ENCODE results near the gene RMND5A.

The RMND5A gene

DNA sequence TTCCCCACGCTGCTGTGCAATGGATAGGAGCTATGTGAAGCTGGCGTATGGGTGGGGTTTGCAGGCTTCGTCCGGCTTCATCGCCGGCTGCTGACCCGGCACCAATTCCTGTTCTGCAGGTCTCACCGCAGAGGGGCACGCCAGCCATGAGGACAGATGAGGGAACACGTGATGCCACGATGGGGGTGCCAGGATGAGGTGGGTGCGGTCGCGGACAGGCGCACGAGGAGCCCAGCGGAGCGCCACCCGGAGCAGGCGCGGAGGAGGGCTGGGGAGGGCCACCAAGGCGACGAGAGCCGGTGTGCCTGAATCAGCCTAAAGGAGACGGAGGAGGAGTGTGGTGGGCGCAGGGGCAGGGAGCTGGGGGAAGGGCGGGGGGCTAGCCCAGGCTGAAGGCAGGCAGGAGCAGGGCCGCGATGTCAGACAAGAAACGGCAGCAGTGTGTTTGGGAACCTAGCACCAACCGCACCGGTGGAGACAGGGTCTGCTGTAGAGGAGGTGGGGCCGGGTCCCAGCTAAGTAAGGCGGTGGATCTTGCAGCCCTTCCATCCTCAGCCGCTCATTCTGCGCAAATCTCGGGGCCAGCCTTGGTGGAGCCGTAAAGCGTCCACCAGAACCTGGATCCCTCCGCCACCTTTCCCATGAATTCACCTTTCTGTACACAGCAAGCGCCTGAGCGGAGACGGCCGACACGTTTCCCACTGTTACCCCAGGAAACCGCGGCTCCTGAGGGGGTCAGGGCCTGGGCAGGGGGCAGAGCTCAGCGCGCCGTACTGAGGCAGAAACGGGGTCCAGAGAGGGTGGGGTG lies 87.6 kb downstream of the RMND5A start:
- Histone ChIP-seq H3K27ac (no peak overlapping the region), H3K36me3 (replicated peaks) (no peaks in the 10 kb centered on the region), H3K27me3 (replicated peaks) (peaks cover 17% of the 10 kb centered on the region), H3K4me3 (ENCODE audit: low read depth, low read length) (peak overlapping the region; percentile 53)
- TF ChIP-seq, protein P1, sequence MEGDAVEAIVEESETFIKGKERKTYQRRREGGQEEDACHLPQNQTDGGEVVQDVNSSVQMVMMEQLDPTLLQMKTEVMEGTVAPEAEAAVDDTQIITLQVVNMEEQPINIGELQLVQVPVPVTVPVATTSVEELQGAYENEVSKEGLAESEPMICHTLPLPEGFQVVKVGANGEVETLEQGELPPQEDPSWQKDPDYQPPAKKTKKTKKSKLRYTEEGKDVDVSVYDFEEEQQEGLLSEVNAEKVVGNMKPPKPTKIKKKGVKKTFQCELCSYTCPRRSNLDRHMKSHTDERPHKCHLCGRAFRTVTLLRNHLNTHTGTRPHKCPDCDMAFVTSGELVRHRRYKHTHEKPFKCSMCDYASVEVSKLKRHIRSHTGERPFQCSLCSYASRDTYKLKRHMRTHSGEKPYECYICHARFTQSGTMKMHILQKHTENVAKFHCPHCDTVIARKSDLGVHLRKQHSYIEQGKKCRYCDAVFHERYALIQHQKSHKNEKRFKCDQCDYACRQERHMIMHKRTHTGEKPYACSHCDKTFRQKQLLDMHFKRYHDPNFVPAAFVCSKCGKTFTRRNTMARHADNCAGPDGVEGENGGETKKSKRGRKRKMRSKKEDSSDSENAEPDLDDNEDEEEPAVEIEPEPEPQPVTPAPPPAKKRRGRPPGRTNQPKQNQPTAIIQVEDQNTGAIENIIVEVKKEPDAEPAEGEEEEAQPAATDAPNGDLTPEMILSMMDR (IDR thresholded peaks at IDR 0.05; ENCODE audit: low read depth, low read length, missing control alignments): no peak
- DNase-seq: no peak
- in situ Hi-C loops (cut with HindIII; ENCODE audit: low pct_ligation_motif_present, low sequenced_read_pairs): no loop called here

DNA sequence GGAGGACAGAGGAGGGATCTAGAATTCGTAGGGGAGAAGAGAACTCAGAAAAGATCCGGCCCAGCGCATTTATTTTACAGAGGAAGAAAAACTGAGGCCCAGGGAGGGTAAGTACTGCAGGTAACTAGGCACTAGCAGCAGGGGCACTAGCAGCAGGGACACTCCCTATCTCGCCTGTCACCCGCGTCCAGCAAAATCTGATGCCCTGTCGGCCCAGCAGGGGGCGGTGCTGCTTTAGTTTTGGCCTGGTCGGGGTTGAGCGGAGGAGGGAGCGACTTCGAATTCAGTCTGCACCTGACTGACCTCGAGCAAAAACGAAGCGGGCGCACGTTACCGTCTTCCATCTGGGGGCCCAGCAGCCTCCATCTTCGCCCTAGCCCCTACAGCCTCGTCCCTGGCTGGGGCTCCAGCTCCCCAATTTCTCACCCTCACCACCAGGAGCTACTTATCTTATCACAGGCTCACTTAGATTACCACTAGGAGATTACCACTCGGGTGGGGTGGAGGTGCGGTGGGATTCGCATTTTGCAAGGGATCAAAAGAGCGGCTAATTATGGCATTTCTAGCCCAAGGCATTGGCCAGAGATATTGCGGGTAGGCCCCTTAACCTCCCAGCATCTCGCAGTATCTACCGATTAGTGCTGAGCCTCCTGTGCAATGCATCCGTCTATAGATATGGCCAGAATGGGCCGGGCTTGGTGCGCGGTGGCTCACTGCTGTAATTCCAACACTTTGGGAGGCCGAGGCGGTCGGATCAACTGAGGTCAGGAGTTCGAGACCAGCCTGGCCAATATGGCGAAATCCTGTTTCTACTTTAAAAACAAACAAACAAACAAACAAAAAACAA lies 88.4 kb downstream of the RMND5A start:
- peak; percentile 67 for DNase-seq
- TF ChIP-seq, protein P1 (IDR thresholded peaks at IDR 0.05; ENCODE audit: low read depth, low read length, missing control alignments): peak; percentile 94
- no peaks in the 10 kb centered on the region for H3K36me3 ChIP-seq (replicated peaks)
- H3K4me3 ChIP-seq (ENCODE audit: low read depth, low read length): peak overlapping the region; percentile 53
- no peak overlapping the region for H3K27ac ChIP-seq
- in situ Hi-C loops (cut with HindIII; ENCODE audit: low pct_ligation_motif_present, low sequenced_read_pairs): no loop called here
- peaks cover 17% of the 10 kb centered on the region for H3K27me3 ChIP-seq (replicated peaks)

DNA sequence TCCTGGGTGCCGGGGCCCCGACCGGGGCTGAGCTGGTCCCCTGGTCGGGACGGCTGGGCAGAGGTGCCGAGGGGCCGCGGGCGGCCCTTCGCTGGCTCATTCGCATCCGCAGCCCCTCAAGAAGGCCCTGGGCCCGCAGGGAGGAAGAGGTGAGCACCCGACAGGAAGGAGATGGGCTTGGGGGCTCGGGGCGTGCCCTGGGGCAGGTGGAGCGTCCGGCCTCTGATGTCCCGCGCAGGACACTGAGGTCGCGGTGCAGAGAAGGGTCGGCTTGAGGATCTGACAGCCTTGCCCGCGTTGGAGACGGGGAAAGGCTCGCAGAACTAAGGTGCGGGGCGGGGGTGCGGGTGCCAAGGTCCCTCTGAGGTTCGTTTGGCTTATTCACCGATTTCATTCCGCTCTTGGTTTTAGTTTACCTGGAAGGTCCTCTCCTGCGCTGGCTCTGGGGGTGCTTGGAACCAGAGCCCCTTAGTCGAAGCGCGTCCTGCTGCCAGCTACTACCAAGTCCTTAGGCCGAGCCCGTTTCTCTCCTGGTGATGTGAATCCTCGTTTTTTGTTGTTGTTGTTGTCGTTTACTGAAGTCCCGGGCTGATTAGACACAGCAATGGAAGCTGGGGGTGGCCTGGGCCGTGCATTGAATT lies 89.5 kb downstream of the RMND5A start:
- DNase-seq: no peak
- no peaks in the 10 kb centered on the region for H3K36me3 ChIP-seq (replicated peaks)
- H3K27ac ChIP-seq: no peak overlapping the region
- H3K4me3 ChIP-seq (ENCODE audit: low read depth, low read length): no peak overlapping the region
- peaks cover 17% of the 10 kb centered on the region for H3K27me3 ChIP-seq (replicated peaks)
- in situ Hi-C loops (cut with HindIII; ENCODE audit: low pct_ligation_motif_present, low sequenced_read_pairs): no loop called here
- TF ChIP-seq, protein P1 (IDR thresholded peaks at IDR 0.05; ENCODE audit: low read depth, low read length, missing control alignments): no peak

DNA sequence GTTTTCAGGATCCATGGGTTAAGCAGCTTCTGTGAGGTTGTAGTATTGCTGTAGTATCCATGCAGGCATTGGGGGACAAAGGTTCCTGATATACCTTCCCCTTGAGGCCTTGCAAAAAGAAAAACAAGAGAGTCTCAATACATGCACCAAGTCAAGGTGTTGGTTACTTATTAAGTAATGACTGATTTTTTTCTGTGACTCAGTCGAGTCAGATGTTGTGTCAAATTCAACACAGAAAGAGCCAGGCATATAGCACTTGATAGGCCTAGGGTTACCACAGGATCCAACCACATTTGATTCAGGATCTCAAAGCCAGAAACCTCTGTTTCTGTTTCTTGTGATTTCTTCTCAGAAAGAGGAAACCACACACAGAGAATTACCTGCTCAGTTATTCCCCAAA lies 95.5 kb downstream of the RMND5A start:
- in situ Hi-C loops (cut with HindIII; ENCODE audit: low pct_ligation_motif_present, low sequenced_read_pairs): no loop called here
- no peak for DNase-seq
- H3K27me3 ChIP-seq (replicated peaks): peaks cover 2% of the 10 kb centered on the region
- no peak overlapping the region for H3K27ac ChIP-seq
- H3K36me3 ChIP-seq (replicated peaks): no peaks in the 10 kb centered on the region
- TF ChIP-seq, protein P1 (IDR thresholded peaks at IDR 0.05; ENCODE audit: low read depth, low read length, missing control alignments): no peak
- no peak overlapping the region for H3K4me3 ChIP-seq (ENCODE audit: low read depth, low read length)

DNA sequence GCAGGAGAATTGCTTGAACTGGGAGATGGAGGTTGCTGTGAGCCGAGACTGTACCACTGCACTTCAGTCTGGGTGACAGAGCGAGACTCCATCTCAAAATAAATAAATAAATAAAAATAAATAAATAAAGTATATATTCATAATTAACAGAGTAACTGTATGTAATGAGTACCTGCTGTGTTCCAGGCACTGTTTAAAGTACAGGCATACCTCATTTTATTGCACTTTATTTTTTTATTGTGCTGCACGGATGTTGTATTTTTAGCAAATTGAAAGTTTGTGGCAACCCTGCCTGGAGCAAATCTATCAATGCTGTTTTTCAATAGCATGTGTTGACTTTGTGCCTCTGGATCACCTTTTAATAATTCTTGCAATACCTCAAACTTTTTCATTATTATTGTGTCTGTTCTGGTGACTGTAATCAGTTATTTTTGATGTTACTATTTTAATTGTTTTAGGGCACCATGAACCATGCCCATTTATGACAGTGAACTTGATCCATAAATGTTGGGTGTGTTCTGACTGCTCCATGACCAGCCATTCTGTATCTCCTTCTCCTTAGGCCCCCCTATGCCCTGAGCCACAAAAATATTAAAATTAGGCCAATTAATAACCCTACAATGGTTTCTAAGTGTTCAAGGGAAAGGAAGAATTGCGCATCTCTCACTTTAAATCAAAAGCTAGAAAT lies 98.2 kb downstream of the RMND5A start:
- no peak for DNase-seq
- TF ChIP-seq, protein P1 (IDR thresholded peaks at IDR 0.05; ENCODE audit: low read depth, low read length, missing control alignments): no peak
- Histone ChIP-seq H3K27me3 (replicated peaks) (no peaks in the 10 kb centered on the region), H3K36me3 (replicated peaks) (no peaks in the 10 kb centered on the region), H3K27ac (no peak overlapping the region), H3K4me3 (ENCODE audit: low read depth, low read length) (no peak overlapping the region)
- in situ Hi-C loops (cut with HindIII; ENCODE audit: low pct_ligation_motif_present, low sequenced_read_pairs): no loop called here
